CD4-positive, alpha-beta T cell (primary cell): ENCODE data around the gene OR51B2. TPM values are rescaled to one million over a fixed set of nuclear protein-coding genes. Genes with fewer than 3 reads are reported as not detected.
"Not testable (repeated sequence)": the region's sequence is repeated elsewhere in the genome, so short reads cannot be mapped to it uniquely, and the experiment has no call there.

Experiments
- ATAC-seq: fragments of 200-7000 bp; cut with Tn5 transposase; one replicate; pipeline ENCODE4 v1.10.0; 2022; ENCODE audit warnings: mild to moderate bottlenecking; ENCODE audit not compliant: poor library complexity
- CTCF ChIA-PET: fragments of 350-600 bp; sonication (Branson Sonifier 250); formaldehyde crosslinking; loops from one replicate; lab custom pipeline; 2021; ENCODE audit warnings: antibody characterized with exemption, inconsistent platforms; lab: Charles Lee
- POLR2A ChIA-PET: fragments of 350-600 bp; sonication (Branson Sonifier 250); formaldehyde crosslinking; loops from one replicate; lab custom pipeline; 2021; ENCODE audit warnings: antibody characterized with exemption, inconsistent platforms; lab: Charles Lee
- DNase-seq, 14 experiments: peaks; one replicate each; pipeline ENCODE4 v3.0.0-alpha.2; 2013 to 2020; ENCODE audit warnings: mixed read lengths in 2 of 14
- H3K27ac ChIP-seq, 2 donors: one replicate each; pipeline versions ENCODE4 v1.5.1 to v1.7.0; 2013; ENCODE audit warnings: low read length in 2 of 2, low read depth in 1 of 2, mild to moderate bottlenecking in 1 of 2
- H3K27me3 ChIP-seq, 2 experiments: 1 replicate in 1 of 2; 2 replicates in 1 of 2; pipeline versions ENCODE4 v1.6.1 to v1.7.0; 2013; ENCODE audit warnings: low read length in 2 of 2, control low read depth in 1 of 2, mild to moderate bottlenecking in 1 of 2, moderate library complexity in 1 of 2; ENCODE audit not compliant: insufficient read depth in 2 of 2, control insufficient read depth in 1 of 2
- H3K36me3 ChIP-seq: one replicate; pipeline ENCODE4 v1.6.1; 2013; ENCODE audit warnings: low read length, control low read depth; ENCODE audit not compliant: insufficient read depth
- H3K4me1 ChIP-seq: one replicate; pipeline ENCODE4 v1.6.1; 2013; ENCODE audit warnings: low read length, control low read depth; ENCODE audit not compliant: insufficient read depth
- H3K4me3 ChIP-seq: one replicate; pipeline ENCODE4 v1.5.1; 2013; ENCODE audit warnings: mild to moderate bottlenecking, low read length, moderate library complexity
- H3K9me3 ChIP-seq, 2 experiments: 1 replicate in 1 of 2; 2 replicates in 1 of 2; pipeline versions ENCODE4 v1.6.1 to v1.7.0; 2013; ENCODE audit warnings: low read length in 2 of 2, mild to moderate bottlenecking in 2 of 2, control low read depth in 1 of 2, moderate library complexity in 1 of 2; ENCODE audit not compliant: control insufficient read depth in 1 of 2, insufficient read depth in 1 of 2
- H3K27ac Mint-ChIP-seq: one replicate; pipeline ENCODE4 v1.8.0; 2020; ENCODE audit warnings: mixed read lengths
- H3K27me3 Mint-ChIP-seq: one replicate; pipeline ENCODE4 v1.8.0; 2021; ENCODE audit warnings: mixed read lengths
- H3K36me3 Mint-ChIP-seq: one replicate; pipeline ENCODE4 v1.8.0; 2021; ENCODE audit warnings: low read depth, mixed read lengths
- H3K4me1 Mint-ChIP-seq: one replicate; pipeline ENCODE4 v1.8.0; 2021; ENCODE audit warnings: low read depth, mixed read lengths
- H3K4me3 Mint-ChIP-seq: one replicate; pipeline ENCODE4 v1.8.0; 2020; ENCODE audit warnings: mild to moderate bottlenecking, mixed read lengths
- H3K9me3 Mint-ChIP-seq: one replicate; pipeline ENCODE4 v1.8.0; 2020; ENCODE audit warnings: mixed read lengths
- CTCF ChIP-seq: fragments of 200-600 bp; IDR thresholded peaks from one replicate; pipeline ENCODE4 v1.8.0; 2022; ENCODE audit warnings: antibody characterized with exemption, mild to moderate bottlenecking
- intact Hi-C, 2 experiments: fragments of 100-400 bp; cut with DNase I in 1 of 2; cut with micrococcal nuclease in 1 of 2; formaldehyde crosslinking; loops; one replicate each; pipeline versions ENCODE4 v1.15.1 to v1.9.0; 2023 to 2025; cut with DNase I, micrococcal nuclease
- total RNA-seq, 174 experiments: library from RNA in 2 of 174; stranded (reverse) in 2 of 174; gene quantifications; one replicate each; pipeline ENCODE4 v1.2.3 and lab custom pipeline; 2021 to 2026

The OR51B2 gene
- total RNA-seq, 2 experiments from 2014 or later = not detected

GRCh38 chr11:5363679-5364078 lies 39.6 kb upstream of the OR51B2 start:
- Mint-ChIP-seq H3K4me1 (no peaks in the 10 kb centered on the region), H3K36me3 (no peaks in the 10 kb centered on the region), H3K27ac (no peak overlapping the region), H3K27me3 (peaks cover 15% of the 10 kb centered on the region), H3K9me3 (peaks cover 3% of the 10 kb centered on the region), H3K4me3 (no peak overlapping the region)
- Histone ChIP-seq H3K27me3 (no peaks in the 10 kb centered on the region), H3K9me3 (no peaks in the 10 kb centered on the region), H3K27ac (no peak overlapping the region), H3K4me1 (no peaks in the 10 kb centered on the region), H3K36me3 (no peaks in the 10 kb centered on the region), H3K4me3 (no peak overlapping the region)
- intact Hi-C loops = no loop called here
- ATAC-seq (no peak), DNase-seq (no peak)
- ChIA-PET CTCF (no interaction called here), POLR2A (no interaction called here)
- TF ChIP-seq CTCF = no peak

- H3K9me3 ChIP-seq = no peaks in the 10 kb centered on the region
- Mint-ChIP-seq H3K27ac (no peak overlapping the region), H3K27me3 (peaks cover 13% of the 10 kb centered on the region), H3K9me3 (peaks cover 3% of the 10 kb centered on the region), H3K4me1 (no peaks in the 10 kb centered on the region), H3K4me3 (no peak overlapping the region), H3K36me3 (no peaks in the 10 kb centered on the region)
- intact Hi-C loops = no loop called here
- H3K36me3 ChIP-seq = no peaks in the 10 kb centered on the region
- no peaks in the 10 kb centered on the region for H3K4me1 ChIP-seq
- ATAC-seq = no peak
- ChIA-PET CTCF (no interaction called here), POLR2A (no interaction called here)
- no peak for TF ChIP-seq CTCF
- DNase-seq = no peak
- H3K27me3 ChIP-seq = no peaks in the 10 kb centered on the region
- H3K27ac ChIP-seq = no peak overlapping the region
- H3K4me3 ChIP-seq = no peak overlapping the region
Measured at GRCh38 chr11:5362017-5362625, 38.0 kb upstream of the OR51B2 start.

- H3K4me1 Mint-ChIP-seq, H3K27me3 Mint-ChIP-seq, DNase-seq, H3K27me3 ChIP-seq, intact Hi-C loops, H3K9me3 ChIP-seq, H3K4me3 ChIP-seq, H3K9me3 Mint-ChIP-seq, H3K4me1 ChIP-seq, H3K27ac ChIP-seq, H3K4me3 Mint-ChIP-seq, ATAC-seq, H3K27ac Mint-ChIP-seq, CTCF ChIA-PET, POLR2A ChIA-PET, H3K36me3 Mint-ChIP-seq, H3K36me3 ChIP-seq: not testable (repeated sequence)
Measured at GRCh38 chr11:5356031-5356430, 31.9 kb upstream of the OR51B2 start.

GRCh38 chr11:5351208-5351607 lies 27.1 kb upstream of the OR51B2 start, which contains the start of gene OR51B6:
OR51B6 (plus strand) TSS chr11:5351508; CDS start chr11:5351508, 0 bp downstream.
- no peak for TF ChIP-seq CTCF
- ChIA-PET CTCF (no interaction called here), POLR2A (no interaction called here)
- Mint-ChIP-seq H3K27me3 (peaks cover 19% of the 10 kb centered on the region), H3K36me3 (no peaks in the 10 kb centered on the region), H3K4me1 (no peaks in the 10 kb centered on the region), H3K4me3 (no peak within 1 kb of the TSS), H3K9me3 (no peaks in the 10 kb centered on the region), H3K27ac (no peak within 1 kb of the TSS)
- DNase-seq (no peak), ATAC-seq (no peak)
- Histone ChIP-seq H3K27me3 (peaks cover 0 to 4% of the 10 kb centered on the region in 2 experiments), H3K9me3 (peaks cover 0 to 3% of the 10 kb centered on the region in 2 experiments), H3K4me1 (no peaks in the 10 kb centered on the region), H3K4me3 (no peak within 1 kb of the TSS), H3K27ac (no peak within 1 kb of the TSS), H3K36me3 (no peaks in the 10 kb centered on the region)
- intact Hi-C loops = no loop called here
